Stimulated activated memory B cell treated with anti-CD40 and anti-IgM and Interleukin-4, amounts not matched to agents 10 μg/mL and 1 μg/mL and 100 μg/mL, for 72 hours (primary cell): Measurements from ENCODE around the gene KCTD12.
A peak's percentile ranks its signal among the peaks of the same experiment; 100 is the strongest.
"Not testable (repeated sequence)": the region's sequence is repeated elsewhere in the genome, so short reads cannot be mapped to it uniquely, and the experiment has no call there.

Source experiments
- ATAC-seq: fragments of 150-1000 bp; cut with Tn5 transposase; 2 replicates; pipeline ENCODE4 v1.10.0; 2021
- H3K27ac Mint-ChIP-seq: one replicate; pipeline ENCODE4 v1.8.0; 2022; ENCODE audit warnings: mild to moderate bottlenecking, mixed read lengths
- H3K27me3 Mint-ChIP-seq: one replicate; pipeline ENCODE4 v1.8.0; 2022; ENCODE audit warnings: mixed read lengths
- H3K36me3 Mint-ChIP-seq: one replicate; pipeline ENCODE4 v1.8.0; 2022; ENCODE audit warnings: mixed read lengths
- H3K4me1 Mint-ChIP-seq: one replicate; pipeline ENCODE4 v1.8.0; 2022; ENCODE audit warnings: mixed read lengths
- H3K4me3 Mint-ChIP-seq: one replicate; pipeline ENCODE4 v1.8.0; 2022; ENCODE audit warnings: mild to moderate bottlenecking, moderate library complexity, mixed read lengths
- H3K9me3 Mint-ChIP-seq: one replicate; pipeline ENCODE4 v1.8.0; 2022; ENCODE audit warnings: mixed read lengths

KCTD12 gene

GRCh38 chr13:76899066-76899465 is 12.9 kb upstream of the KCTD12 start:
- Mint-ChIP-seq H3K4me1 (peaks cover 11% of the 10 kb centered on the region), H3K36me3 (peaks cover 12% of the 10 kb centered on the region), H3K27me3 (peaks cover 11% of the 10 kb centered on the region)
- not testable (repeated sequence) for H3K27ac Mint-ChIP-seq, H3K4me3 Mint-ChIP-seq, ATAC-seq, H3K9me3 Mint-ChIP-seq

- not testable (repeated sequence) for H3K4me3 Mint-ChIP-seq, H3K27ac Mint-ChIP-seq, H3K9me3 Mint-ChIP-seq, ATAC-seq
- Mint-ChIP-seq H3K36me3 (peaks cover 12% of the 10 kb centered on the region), H3K4me1 (peaks cover 16% of the 10 kb centered on the region), H3K27me3 (peaks cover 11% of the 10 kb centered on the region)
These were observed 11.0 kb upstream of the KCTD12 start for GRCh38 chr13:76897171-76897570.

- H3K36me3 Mint-ChIP-seq = peaks cover 12% of the 10 kb centered on the region
- no peak overlapping the region for H3K4me3 Mint-ChIP-seq
- peaks cover 6% of the 10 kb centered on the region for H3K9me3 Mint-ChIP-seq
- peaks cover 16% of the 10 kb centered on the region for H3K4me1 Mint-ChIP-seq
- peaks cover 21% of the 10 kb centered on the region for H3K27me3 Mint-ChIP-seq
- peak; percentile 56 for ATAC-seq
- H3K27ac Mint-ChIP-seq = no peak overlapping the region
These were observed 8.4 kb upstream of the KCTD12 start for GRCh38 chr13:76894401-76895110.

GRCh38 chr13:76892488-76892887 is 6.3 kb upstream of the KCTD12 start:
- peaks cover 21% of the 10 kb centered on the region for H3K27me3 Mint-ChIP-seq
- ATAC-seq = no peak
- peaks cover 18% of the 10 kb centered on the region for H3K4me1 Mint-ChIP-seq
- H3K36me3 Mint-ChIP-seq = no peaks in the 10 kb centered on the region
- no peaks in the 10 kb centered on the region for H3K9me3 Mint-ChIP-seq
- H3K4me3 Mint-ChIP-seq = no peak overlapping the region
- H3K27ac Mint-ChIP-seq = no peak overlapping the region

GRCh38 chr13:76890021-76890420 is 3.8 kb upstream of the KCTD12 start:
- H3K4me3 Mint-ChIP-seq = no peak overlapping the region
- ATAC-seq = no peak
- H3K27ac Mint-ChIP-seq = no peak overlapping the region
- no peaks in the 10 kb centered on the region for H3K36me3 Mint-ChIP-seq
- peaks cover 10% of the 10 kb centered on the region for H3K27me3 Mint-ChIP-seq
- H3K9me3 Mint-ChIP-seq = no peaks in the 10 kb centered on the region
- H3K4me1 Mint-ChIP-seq = peaks cover 29% of the 10 kb centered on the region

GRCh38 chr13:76889254-76889653 is 3.0 kb upstream of the KCTD12 start:
- peaks cover 29% of the 10 kb centered on the region for H3K4me1 Mint-ChIP-seq
- no peak for ATAC-seq
- H3K27me3 Mint-ChIP-seq = peaks cover 10% of the 10 kb centered on the region
- H3K4me3 Mint-ChIP-seq = no peak overlapping the region
- H3K9me3 Mint-ChIP-seq = no peaks in the 10 kb centered on the region
- H3K27ac Mint-ChIP-seq = no peak overlapping the region
- no peaks in the 10 kb centered on the region for H3K36me3 Mint-ChIP-seq

- H3K36me3 Mint-ChIP-seq = no peaks in the 10 kb centered on the region
- peaks cover 31% of the 10 kb centered on the region for H3K4me1 Mint-ChIP-seq
- peaks cover 10% of the 10 kb centered on the region for H3K27me3 Mint-ChIP-seq
- ATAC-seq = no peak
- no peak overlapping the region for H3K4me3 Mint-ChIP-seq
- H3K27ac Mint-ChIP-seq = no peak overlapping the region
- H3K9me3 Mint-ChIP-seq = no peaks in the 10 kb centered on the region
These were observed 2.2 kb upstream of the KCTD12 start for GRCh38 chr13:76888421-76888820.

- Mint-ChIP-seq H3K27me3 (peaks cover 10% of the 10 kb centered on the region), H3K27ac (peak overlapping the region; percentile 14)
- no peak for ATAC-seq
These were observed 915 bp upstream of the KCTD12 start for GRCh38 chr13:76887076-76887563.

GRCh38 chr13:76886005-76886291 is 257 bp downstream of the KCTD12 start:
- peaks cover 26% of the 10 kb centered on the region for H3K4me1 Mint-ChIP-seq
- no peaks in the 10 kb centered on the region for H3K9me3 Mint-ChIP-seq
- H3K27ac Mint-ChIP-seq = peak overlapping the region; percentile 14
- H3K36me3 Mint-ChIP-seq = no peaks in the 10 kb centered on the region
- H3K27me3 Mint-ChIP-seq = peaks cover 10% of the 10 kb centered on the region
- ATAC-seq = no peak
- H3K4me3 Mint-ChIP-seq = peak overlapping the region; percentile 87

More at GRCh38 chr13:76887076-76887563, 915 bp upstream of the KCTD12 start:
- Mint-ChIP-seq H3K4me1 (peaks cover 26% of the 10 kb centered on the region), H3K9me3 (no peaks in the 10 kb centered on the region), H3K36me3 (no peaks in the 10 kb centered on the region), H3K4me3 (peak overlapping the region; percentile 88)

- Mint-ChIP-seq H3K4me1 (peaks cover 26% of the 10 kb centered on the region), H3K9me3 (no peaks in the 10 kb centered on the region), H3K27me3 (peaks cover 4% of the 10 kb centered on the region), H3K4me3 (peak overlapping the region; percentile 87), H3K36me3 (no peaks in the 10 kb centered on the region), H3K27ac (peak overlapping the region; percentile 71)
- peak; percentile 68 for ATAC-seq
These were observed 801 bp downstream of the KCTD12 start for GRCh38 chr13:76885203-76886004.

GRCh38 chr13:76884907-76885202 is 1.4 kb downstream of the KCTD12 start:
- Mint-ChIP-seq H3K9me3 (no peaks in the 10 kb centered on the region), H3K36me3 (no peaks in the 10 kb centered on the region), H3K27ac (peak overlapping the region; percentile 71), H3K4me3 (peak overlapping the region; percentile 87), H3K4me1 (peaks cover 27% of the 10 kb centered on the region), H3K27me3 (no peaks in the 10 kb centered on the region)
- no peak for ATAC-seq

GRCh38 chr13:76884186-76884906 is 1.9 kb downstream of the KCTD12 start:
- H3K9me3 Mint-ChIP-seq = no peaks in the 10 kb centered on the region
- peaks cover 32% of the 10 kb centered on the region for H3K4me1 Mint-ChIP-seq
- H3K27me3 Mint-ChIP-seq = no peaks in the 10 kb centered on the region
- peak overlapping the region; percentile 87 for H3K4me3 Mint-ChIP-seq
- ATAC-seq = no peak
- H3K36me3 Mint-ChIP-seq = no peaks in the 10 kb centered on the region
- peak overlapping the region; percentile 71 for H3K27ac Mint-ChIP-seq

- Mint-ChIP-seq H3K4me1 (peaks cover 39% of the 10 kb centered on the region), H3K9me3 (no peaks in the 10 kb centered on the region), H3K27ac (no peak overlapping the region), H3K27me3 (no peaks in the 10 kb centered on the region), H3K36me3 (no peaks in the 10 kb centered on the region), H3K4me3 (no peak overlapping the region)
- no peak for ATAC-seq
These were observed 3.0 kb downstream of the KCTD12 start for GRCh38 chr13:76883236-76883635.

- H3K4me3 Mint-ChIP-seq = no peak overlapping the region
- no peak for ATAC-seq
- H3K9me3 Mint-ChIP-seq = no peaks in the 10 kb centered on the region
- no peaks in the 10 kb centered on the region for H3K36me3 Mint-ChIP-seq
- H3K27ac Mint-ChIP-seq = no peak overlapping the region
- H3K27me3 Mint-ChIP-seq = no peaks in the 10 kb centered on the region
- H3K4me1 Mint-ChIP-seq = peaks cover 37% of the 10 kb centered on the region
These were observed 3.8 kb downstream of the KCTD12 start for GRCh38 chr13:76882431-76882830.

GRCh38 chr13:76879883-76880270 is 6.3 kb downstream of the KCTD12 start:
- ATAC-seq = no peak
- Mint-ChIP-seq H3K36me3 (no peaks in the 10 kb centered on the region), H3K27ac (peak overlapping the region; percentile 76), H3K4me3 (peak overlapping the region; percentile 72), H3K9me3 (no peaks in the 10 kb centered on the region), H3K27me3 (no peaks in the 10 kb centered on the region), H3K4me1 (peaks cover 24% of the 10 kb centered on the region)
